ENCODE results near the gene XYLT2. TPM values are rescaled to one million over a fixed set of nuclear protein-coding genes. Genes with fewer than 3 reads are reported as not detected.

The XYLT2 gene
- total and polyA plus RNA-seq, 2 of the 13 experiments (the other 11 are each of a cell fraction or from before 2014, with no cell fraction given) = 17.0 to 22.1 TPM

- TF ChIP-seq, protein P1, sequence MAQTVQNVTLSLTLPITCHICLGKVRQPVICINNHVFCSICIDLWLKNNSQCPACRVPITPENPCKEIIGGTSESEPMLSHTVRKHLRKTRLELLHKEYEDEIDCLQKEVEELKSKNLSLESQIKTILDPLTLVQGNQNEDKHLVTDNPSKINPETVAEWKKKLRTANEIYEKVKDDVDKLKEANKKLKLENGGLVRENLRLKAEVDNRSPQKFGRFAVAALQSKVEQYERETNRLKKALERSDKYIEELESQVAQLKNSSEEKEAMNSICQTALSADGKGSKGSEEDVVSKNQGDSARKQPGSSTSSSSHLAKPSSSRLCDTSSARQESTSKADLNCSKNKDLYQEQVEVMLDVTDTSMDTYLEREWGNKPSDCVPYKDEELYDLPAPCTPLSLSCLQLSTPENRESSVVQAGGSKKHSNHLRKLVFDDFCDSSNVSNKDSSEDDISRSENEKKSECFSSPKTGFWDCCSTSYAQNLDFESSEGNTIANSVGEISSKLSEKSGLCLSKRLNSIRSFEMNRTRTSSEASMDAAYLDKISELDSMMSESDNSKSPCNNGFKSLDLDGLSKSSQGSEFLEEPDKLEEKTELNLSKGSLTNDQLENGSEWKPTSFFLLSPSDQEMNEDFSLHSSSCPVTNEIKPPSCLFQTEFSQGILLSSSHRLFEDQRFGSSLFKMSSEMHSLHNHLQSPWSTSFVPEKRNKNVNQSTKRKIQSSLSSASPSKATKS (CRISPR knock-in tag; IDR thresholded peaks at IDR 0.05) = no peak
- TF ChIP-seq AKAP8 (CRISPR knock-in tag; IDR thresholded peaks at IDR 0.05) (peak; percentile 55; the same call in 1 of the 2 replicates), ELF4 (CRISPR knock-in tag; IDR thresholded peaks at IDR 0.05; ENCODE audit: borderline replicate concordance) (no peak), ZNF781 (CRISPR knock-in tag; IDR thresholded peaks at IDR 0.05; ENCODE audit: borderline replicate concordance, not compliant biosample characterization) (peak; percentile 56), ZNF607 (CRISPR knock-in tag; IDR thresholded peaks at IDR 0.05; ENCODE audit: borderline replicate concordance) (peak; percentile 65; the same call in 1 of the 2 replicates), ZNF780A (CRISPR knock-in tag; IDR thresholded peaks at IDR 0.05) (no peak), U2AF1 (optimal IDR thresholded peaks at IDR 0.05; ENCODE audit: low read depth, low read length) (no peak), KAT8 (CRISPR knock-in tag; IDR thresholded peaks at IDR 0.05) (peak; percentile 49; the same call in 1 of the 2 replicates), MXI1 (IDR thresholded peaks at IDR 0.05; ENCODE audit: borderline replicate concordance, low read depth, low read length) (peak; percentile 67; the same call in 1 of the 3 replicates), ZSCAN22 (CRISPR knock-in tag; IDR thresholded peaks at IDR 0.05) (no peak), STAT5B (CRISPR knock-in tag; IDR thresholded peaks at IDR 0.05) (no peak), NFIB (CRISPR knock-in tag; IDR thresholded peaks at IDR 0.05; ENCODE audit: borderline replicate concordance) (no peak), ONECUT2 (CRISPR knock-in tag; IDR thresholded peaks at IDR 0.05) (no peak), SKI (IDR thresholded peaks at IDR 0.05; ENCODE audit: partially characterized antibody) (no peak), ELF3 (CRISPR knock-in tag; IDR thresholded peaks at IDR 0.05) (peak; percentile 36), ZNF225 (CRISPR knock-in tag; IDR thresholded peaks at IDR 0.05) (peak; percentile 62; the same call in 1 of the 2 replicates), SOX5 (CRISPR knock-in tag; IDR thresholded peaks at IDR 0.05; ENCODE audit: borderline replicate concordance) (no peak), SIN3A (IDR thresholded peaks at IDR 0.05; ENCODE audit: borderline replicate concordance, low read depth, low read length) (peak; percentile 47; the same call in 1 of the 2 replicates), POLR2AphosphoS2 (IDR thresholded peaks at IDR 0.05; ENCODE audit: low read depth, low read length) (no peak), MBD4 (IDR thresholded peaks at IDR 0.05; ENCODE audit: borderline replicate concordance, low read length) (no peak), ZNF329 (CRISPR knock-in tag; IDR thresholded peaks at IDR 0.05; ENCODE audit: low read depth) (0 out of 2 replicates have a peak, but pooled peaks have one; percentile 5), RBM39 (IDR thresholded peaks at IDR 0.05; ENCODE audit: low read depth, low read length, poor library complexity, severe bottlenecking) (no peak), ZNF629 (CRISPR knock-in tag; conservative IDR thresholded peaks at IDR 0.05) (0 out of 2 replicates have a peak, but pooled peaks have one; percentile 7), ZNF597 (CRISPR knock-in tag; IDR thresholded peaks at IDR 0.05) (no peak), ZSCAN30 (CRISPR knock-in tag; IDR thresholded peaks at IDR 0.05) (no peak), HMGA1 (CRISPR knock-in tag; conservative IDR thresholded peaks at IDR 0.05) (no peak), JDP2 (CRISPR knock-in tag; IDR thresholded peaks at IDR 0.05; ENCODE audit: borderline replicate concordance) (peak; percentile 75; the same call in 1 of the 2 replicates)
- TF ChIP-seq, protein P2, sequence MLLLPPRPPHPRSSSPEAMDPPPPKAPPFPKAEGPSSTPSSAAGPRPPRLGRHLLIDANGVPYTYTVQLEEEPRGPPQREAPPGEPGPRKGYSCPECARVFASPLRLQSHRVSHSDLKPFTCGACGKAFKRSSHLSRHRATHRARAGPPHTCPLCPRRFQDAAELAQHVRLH (CRISPR knock-in tag; IDR thresholded peaks at IDR 0.05; ENCODE audit: borderline replicate concordance, low read depth) = no peak
These were observed at the start of gene XYLT2 (continued) for GRCh38 chr17:50345432-50346312.

All from HepG2 (cell line).